GM19395 (cell line): ENCODE data around the gene DDX23.
"Not testable (repeated sequence)": the region's sequence is repeated elsewhere in the genome, so short reads cannot be mapped to it uniquely, and the experiment has no call there.

ENCODE experiments used
- ATAC-seq: cut with Tn5 transposase; IDR thresholded peaks from one replicate; pipeline ENCODE4 v1.9.1; 2021; ENCODE audit warnings: mild to moderate bottlenecking, moderate library complexity; ENCODE audit not compliant: unreplicated experiment

DDX23 gene

DNA sequence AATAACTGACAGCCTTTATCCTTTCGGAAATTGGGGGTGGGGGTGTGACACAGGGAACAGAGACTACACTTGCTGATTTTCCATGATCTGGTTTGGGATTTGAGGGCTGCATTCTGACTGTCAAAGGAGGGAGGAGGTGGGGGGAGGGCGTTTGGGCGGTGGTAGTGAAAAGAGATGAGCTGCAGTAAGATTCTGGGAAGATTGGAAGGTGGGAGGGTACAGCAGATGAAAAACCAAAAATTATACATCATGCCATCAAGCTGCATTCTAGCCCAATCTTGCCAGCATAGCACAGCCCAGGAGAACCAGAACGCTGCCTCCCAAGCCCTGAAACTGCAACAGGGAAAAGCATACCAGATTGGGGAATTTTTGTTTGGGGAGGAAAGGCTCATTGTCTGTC, 11.3 kb upstream of the DDX23 start:
- ATAC-seq: no peak

DNA sequence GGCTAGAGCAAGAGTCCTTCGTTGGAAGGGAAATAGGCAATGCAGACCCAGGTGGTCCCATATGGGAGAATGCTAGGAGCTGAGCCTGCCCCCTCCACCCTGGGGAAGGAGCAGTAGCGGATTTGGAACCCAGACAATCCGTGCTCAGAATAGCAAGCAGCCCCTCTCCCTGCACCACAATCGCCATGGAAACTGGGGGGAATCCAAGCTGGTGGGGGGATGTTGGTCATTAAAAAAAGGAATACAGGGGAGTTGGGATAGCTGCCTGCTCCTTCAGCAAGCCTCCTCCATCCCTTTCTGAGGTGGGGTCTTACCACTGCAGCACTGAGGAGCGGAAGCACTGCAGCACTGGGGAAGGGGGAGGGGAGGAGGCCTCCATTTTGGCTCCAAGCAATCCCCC, 10.8 kb upstream of the DDX23 start:
- no peak for ATAC-seq

DNA sequence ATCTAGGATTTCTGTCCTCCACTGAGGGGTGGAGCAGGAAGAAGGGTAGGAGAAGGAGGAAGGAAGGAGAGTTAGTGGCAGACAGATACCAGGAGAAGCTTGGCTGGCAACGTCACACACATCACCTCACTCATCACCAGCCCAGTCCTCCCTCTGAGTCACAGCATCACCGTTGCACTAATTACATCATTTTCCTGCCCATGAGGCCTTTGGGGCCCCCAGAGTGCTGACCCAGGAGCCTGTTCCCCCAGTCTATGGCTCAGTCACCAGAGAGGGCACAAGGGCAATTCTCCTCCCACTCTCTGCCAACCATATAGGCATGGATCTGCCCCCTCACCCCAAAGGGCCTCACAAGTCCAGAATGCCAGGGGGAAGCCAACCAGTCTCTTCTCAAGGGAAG, 9.1 kb upstream of the DDX23 start:
- no peak for ATAC-seq

DNA sequence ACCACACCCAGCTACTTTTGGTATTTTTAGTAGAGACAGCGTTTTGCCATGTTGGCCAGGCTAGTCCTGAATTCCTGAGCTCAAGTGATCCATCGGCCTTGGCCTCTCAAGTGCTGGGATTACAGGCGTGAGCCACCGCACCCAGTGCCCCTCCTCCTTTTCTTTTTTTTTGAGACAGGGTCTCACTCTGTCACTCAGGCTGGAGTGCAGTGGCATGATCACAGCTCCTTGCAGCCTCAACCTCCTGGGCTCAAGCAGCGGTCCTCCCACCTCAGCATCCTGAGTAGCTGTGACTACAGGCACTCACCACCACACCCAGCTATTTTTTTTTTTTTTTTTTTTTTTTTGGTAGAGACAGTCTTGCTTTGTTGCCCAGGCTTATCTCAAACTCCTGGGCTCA, 8.3 kb upstream of the DDX23 start:
- ATAC-seq: not testable (repeated sequence)

DNA sequence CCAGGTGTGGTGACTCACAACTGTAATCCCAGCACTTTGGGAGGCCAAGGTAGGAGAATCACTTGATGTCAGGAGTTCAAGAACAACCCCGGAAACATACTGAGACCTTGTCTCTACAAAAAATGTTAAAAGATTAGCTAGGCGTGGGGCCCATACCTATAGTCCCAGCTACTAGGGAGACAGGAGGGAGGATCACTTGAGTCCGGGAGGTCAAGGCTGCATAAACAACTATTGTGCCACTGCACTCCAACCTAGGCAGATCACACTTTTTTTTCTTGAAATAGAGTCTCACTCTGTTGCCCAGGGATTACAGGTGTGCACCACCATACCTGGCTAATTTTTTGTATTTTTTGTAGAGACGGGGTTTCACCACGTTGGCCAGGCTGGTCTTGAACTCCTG, 7.6 kb upstream of the DDX23 start:
- ATAC-seq: no peak

DNA sequence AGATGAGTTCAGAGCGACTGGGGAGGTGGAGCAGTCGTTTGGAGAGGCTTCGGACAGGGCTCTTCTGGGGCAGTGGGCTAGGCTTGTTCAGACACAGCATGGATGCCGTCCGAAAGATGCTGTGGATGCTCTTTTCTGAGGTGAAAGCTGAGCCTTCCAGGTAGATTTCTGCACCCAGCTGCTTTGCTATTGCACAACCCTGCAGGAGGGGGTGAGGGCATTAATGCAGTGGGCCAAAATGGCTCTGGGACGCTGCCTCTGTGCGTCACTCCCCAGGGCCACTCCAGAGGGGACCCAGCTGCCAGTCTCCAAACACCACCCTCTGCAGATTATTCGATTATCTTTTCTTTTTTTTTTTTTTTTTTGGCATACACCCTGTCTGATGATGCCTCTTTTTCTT, 6.1 kb upstream of the DDX23 start:
- ATAC-seq: no peak

DNA sequence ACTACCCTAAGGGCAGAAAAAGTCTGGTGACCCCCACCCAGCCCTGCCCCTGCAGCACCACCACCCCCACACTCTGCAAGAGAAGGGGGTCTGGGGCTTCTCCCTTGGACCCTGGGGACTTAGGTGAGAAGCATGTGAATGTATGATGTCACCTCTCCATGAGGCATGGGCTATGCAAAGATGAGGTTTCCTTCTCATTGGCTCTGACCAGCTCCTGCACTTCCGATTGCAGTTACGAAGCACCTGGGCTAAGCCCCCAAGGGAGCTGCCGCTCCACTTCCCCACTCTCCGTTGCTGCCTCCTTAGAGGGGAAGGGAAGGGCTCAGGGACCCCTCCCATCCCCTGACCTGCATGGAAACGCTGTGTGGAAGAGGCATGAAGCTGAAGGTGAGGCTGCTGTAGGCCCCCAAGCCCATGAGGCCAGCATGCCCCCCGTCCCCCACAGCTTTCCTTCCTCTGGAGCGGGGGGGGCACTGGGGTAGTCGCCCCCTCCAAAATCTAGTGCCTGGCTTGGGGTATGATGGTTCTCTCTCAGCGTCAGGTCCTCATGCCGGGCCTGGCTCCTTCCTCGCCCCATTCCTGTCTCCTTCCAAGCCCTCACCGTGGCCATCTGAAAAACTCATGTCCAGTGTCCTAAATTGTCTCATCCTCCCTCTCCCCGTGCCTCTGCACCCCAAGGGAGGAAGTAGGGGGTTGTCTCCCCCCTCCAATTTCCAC, 5.5 kb upstream of the DDX23 start:
- no peak for ATAC-seq

DNA sequence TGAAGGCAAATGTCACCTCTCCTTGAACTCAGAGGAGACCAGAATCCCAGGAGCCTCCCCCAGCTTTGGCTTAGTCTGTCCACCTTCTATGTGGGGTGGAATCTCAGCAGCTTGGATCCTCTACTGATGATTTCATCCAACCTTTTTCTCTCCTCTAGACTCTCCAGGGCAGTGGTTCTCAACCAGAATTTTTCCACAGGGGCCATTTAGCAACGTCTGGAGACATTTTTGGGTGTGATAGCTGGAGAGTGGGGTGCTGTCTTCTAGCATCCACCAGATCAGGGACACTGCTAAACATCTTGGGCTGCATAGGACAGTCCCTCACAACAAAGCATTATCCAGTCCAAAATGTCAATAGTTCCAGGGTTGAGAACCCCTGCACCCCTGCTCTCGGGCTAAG, 4.4 kb upstream of the DDX23 start:
- no peak for ATAC-seq

DNA sequence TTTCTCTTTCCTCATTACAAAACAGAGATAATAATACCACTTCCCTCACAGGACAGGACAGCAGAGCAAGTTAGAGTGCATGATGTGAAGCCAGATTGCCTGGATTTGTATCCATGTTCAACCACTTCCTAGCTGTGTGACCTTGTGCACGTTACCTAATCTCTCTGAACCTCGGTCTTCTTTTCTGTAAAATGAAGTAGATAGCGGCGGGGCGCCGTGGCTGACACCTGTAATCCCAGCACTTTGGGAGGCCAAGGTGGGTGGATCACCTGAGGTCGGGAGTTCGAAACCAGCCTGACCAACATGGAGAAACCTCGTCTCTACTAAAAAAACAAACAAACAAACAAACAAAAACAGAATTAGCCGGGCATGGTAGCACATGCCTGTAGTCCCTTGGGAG, 3.0 kb upstream of the DDX23 start:
- not testable (repeated sequence) for ATAC-seq

DNA sequence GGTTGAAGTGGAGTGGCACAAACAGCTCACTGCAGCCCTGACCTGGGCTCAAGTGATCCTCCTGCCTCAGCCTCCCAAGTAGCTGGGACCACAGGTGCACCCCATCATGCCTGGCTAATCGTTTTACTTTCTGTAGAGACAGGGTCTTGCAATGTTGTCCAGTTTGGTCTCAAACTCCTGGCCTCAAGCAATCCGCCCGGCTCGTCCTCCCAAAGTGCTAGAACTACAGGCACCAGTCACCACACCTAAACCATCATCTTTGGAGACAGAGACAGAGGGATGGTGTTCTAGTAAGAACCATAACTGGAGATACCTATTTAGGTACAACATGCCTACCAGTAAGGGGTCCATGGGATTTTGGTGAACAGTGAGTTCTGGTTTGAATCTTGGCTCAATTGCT, 2.5 kb upstream of the DDX23 start:
- ATAC-seq: no peak

DNA sequence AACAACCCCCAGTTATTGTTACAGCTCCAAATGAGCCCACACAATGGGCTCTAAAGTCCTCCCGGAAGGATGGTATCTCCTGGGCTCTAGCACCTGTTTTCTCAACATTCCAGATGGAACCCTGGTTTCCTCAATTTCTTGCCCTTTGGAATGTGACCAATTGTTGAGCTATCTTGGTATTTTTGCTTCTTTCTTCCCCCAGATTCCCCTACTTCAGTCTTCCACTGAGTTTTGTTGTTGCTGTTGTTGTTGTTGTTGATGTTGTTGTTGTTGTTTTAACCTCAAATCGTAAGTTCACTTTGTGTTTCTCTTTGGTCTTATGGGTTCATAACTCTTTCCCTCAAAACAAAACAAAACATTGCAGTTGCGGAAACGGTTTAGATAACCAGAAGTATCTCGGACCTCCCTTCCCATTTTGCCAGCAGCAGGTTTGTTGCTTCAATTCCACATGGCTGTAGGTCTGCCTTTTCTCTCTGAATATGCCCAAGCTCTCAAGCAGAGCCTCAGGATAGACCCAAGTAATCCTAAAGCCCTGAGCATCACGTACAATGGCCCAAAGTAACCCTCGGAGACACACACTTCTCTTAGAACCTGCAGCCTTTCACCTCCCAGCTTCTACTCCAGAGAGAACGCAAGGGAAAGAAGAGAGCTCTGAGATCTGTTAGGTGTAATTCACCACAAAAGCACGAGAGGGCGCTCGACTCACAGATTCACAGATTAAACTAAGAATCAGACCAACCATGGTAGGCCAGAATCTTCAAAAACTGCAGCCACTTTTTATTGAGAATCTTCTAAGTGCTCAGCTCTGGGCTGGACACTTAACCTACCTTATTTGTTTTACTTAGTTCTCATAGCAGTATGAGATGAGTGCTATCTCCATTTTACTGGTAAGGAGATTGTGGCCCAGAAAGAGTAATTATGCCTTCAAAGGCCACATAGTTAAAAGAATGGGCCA, 1.0 kb upstream of the DDX23 start:
- peak; percentile 50 for ATAC-seq

DNA sequence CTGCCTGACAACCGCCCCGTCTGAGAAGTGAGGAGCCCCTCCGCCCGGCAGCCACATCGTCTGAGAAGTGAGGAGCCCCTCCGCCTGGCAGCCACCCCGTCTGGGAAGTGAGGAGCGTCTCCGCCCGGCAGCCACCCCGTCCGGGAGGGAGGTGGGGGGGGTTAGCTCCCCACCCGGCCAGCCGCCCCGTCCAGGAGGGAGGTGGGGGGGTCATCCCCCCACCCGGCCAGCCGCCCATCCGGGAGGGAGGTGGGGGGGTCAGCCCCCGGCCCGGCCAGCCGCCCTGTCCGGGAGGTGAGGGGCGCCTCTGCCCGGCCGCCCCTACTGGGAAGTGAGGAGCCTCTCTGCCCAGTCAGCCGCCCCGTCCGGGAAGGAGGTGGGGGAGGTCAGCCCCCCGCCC, 9.9 kb downstream of the DDX23 start:
- ATAC-seq: not testable (repeated sequence)

DNA sequence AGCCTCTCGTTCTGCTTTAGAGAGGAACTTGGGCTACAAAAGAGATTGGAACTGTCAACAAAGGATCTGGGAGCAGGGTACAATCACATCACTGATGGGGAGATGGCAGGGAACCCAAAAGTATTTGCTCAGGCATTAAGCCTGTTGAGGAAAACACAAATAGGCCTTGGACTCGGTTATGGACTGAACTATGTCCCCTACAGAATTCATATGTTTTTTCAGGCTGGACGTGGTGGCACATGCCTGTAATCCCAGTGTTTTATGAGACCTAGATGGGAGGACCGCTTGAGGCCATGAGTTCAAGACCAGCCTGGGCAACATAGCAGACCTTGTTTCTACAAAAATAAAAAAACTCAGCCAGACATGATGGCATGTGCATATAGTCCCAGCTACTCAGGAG, 13.9 kb downstream of the DDX23 start:
- ATAC-seq: no peak

DNA sequence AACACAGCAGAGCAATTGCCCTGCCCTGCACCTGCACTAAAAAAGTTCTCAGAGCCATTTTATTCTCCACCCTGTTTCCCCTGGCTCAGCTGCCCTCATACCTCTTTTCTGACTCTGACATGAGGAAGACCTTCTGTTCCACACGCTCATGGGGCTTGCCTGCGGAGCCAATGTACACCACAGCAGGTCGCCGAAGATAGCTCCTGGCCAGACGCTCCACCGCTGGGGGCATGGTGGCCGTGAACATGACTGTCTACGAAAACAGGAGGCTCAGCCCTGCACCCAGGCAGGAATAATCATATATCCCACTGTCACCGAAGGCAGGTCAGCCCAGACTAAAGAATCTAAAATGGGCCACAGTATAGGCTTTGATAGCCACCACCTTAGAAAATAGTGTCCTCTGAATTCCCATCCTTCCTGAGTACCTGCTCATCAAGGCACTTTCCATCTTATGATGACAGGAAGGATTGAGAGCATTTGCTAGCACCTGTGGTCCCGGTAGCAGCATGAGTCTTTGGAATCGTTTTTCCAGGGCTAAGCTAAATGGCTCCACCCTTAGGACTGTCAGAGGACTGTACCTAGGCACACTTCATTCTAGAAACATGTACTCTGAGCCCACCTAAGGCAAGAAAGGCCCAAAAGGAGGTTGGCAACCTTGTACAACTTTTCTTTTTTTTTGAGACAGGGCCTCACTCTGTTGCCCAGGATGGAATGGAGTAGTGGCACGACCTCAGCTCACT, 19.5 kb downstream of the DDX23 start:
- no peak for ATAC-seq

DNA sequence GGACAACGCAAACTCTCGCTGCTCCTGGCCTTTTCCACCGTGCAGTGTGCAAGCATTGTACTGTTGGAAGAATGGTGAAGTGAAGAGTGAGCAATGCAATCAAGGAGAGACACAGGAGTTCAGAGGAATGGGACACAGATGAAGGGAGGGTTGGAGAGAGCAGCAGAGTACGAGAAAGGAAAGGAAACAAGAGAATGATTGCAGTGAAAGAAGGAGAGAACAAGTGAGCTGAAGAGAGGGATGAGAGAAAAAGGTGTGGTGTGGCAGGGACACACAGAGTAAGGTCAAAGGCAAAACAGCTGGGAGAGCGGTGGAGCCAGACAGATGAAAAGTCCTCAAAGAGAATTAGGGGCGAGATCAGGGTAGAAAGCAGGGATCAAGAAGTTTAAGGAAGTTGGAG, 20.7 kb downstream of the DDX23 start:
- ATAC-seq: no peak

DNA sequence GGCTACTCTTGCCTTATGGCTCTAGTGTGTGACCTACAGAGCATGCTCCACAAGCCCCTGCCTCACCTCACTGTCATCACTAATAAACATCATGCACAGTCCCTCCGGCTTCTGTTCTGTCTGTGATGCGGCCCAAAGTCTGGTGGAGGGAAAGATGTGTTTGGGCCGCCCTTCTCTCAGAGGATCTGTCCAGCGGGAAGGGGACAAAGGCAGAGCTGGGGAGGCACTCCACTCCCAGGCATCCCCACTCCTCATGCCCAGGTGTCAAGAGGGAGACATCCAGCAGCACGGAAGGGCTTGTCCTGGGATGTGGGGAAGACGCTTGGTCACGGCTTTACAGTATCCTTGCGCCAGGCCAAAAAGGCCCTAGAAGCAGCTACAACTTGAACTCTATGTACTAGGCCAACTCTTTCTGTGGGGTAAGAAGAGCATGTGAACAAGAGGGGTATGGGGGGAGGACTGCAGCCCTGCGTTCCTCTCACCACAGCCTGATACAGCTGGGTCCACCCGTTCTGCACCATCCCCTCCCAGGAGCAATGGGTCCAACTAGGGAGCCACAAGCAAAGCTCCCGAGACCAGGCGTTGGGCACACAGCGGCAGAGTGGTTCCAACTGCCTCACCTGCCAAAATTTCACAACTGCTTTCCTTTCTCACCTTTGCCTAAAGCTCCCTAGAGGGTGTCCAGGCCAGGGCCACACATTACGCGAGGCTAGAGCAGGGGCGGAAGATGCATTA, 23.0 kb downstream of the DDX23 start:
- no peak for ATAC-seq

DNA sequence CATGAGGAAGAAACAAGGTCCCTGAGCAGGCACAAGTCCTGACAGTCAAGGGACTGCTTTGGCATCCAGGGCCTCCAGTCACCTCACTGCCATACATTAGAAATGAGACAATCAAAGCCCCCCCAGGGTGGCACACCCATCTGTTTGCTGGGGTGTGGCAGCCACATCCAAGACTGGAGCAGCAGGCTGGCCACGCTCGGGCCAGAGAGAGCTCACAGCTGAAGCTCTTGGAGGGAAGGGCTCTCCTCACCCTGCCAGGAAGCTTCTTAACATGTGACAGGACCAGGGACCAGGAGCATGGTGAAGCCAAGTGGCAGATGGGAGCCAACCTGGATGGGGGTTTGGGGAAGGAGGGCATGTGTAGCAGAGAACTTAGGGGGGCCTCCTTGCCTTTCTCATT, 23.7 kb downstream of the DDX23 start:
- no peak for ATAC-seq

DNA sequence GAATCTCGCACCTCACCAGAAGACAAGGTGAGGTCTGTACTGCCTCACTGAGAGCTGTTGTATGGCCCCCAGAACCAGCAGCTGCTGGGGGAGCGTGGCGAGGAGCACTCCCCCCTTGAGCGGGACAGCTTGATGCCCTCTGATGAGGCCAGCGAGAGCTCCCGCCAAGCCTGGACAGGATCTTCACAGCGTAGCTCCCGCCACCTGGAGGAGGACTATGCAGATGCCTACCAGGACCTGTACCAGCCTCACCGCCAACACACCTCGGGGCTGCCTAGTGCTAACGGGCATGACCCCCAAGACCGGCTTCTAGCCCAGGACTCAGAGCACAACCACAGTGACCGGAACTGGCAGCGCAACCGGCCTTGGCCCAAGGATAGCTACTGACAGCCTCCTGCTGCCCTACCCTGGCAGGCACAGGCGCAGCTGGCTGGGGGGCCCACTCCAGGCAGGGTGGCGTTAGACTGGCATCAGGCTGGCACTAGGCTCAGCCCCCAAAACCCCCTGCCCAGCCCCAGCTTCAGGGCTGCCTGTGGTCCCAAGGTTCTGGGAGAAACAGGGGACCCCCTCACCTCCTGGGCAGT, 24.4 kb downstream of the DDX23 start:
- no peak for ATAC-seq

DNA sequence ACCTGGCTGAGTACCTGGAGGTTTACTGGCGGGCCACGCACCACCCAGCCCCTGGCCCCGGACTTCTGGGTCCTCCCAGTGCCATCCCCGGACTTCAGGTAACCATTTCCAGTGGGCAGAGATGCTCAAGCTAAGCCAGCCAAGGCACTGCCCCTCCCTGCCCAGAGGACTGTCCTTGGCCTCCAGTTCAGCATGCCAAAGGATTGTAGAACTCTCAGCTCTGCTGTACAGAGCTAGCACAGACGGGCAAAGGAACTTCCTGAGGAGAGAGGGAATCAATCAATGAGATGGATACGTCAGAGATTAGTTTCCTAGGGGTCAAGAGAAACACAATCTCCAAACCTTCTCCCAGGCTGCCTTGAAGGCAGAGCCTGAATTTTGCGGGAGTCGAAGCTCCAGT, 24.9 kb downstream of the DDX23 start:
- no peak for ATAC-seq

DNA sequence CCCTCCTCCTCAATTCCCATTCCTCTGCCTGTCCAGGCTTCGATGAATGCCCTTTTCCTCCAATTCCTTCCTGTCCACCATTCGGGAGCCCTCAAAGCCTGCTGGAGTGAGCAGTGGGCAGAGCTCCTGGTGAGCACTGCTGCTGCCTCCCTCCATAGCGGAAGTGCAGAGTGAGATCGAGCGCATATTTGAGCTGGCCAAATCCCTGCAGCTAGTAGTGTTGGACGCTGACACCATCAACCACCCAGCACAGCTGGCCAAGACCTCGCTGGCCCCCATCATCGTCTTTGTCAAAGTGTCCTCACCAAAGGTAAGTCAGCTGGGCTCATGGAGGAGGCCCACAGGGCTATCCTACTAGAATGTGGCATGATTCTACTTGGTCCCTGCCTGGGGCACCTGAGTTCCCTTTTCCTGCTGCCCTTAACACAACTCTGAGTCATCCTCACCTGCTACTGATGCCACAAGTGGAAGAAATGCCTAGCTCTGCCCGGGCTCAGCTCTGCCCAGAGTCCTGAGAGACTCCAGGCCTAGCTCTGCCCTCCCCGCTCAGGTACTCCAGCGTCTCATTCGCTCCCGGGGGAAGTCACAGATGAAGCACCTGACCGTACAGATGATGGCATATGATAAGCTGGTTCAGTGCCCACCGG, 25.6 kb downstream of the DDX23 start:
- no peak for ATAC-seq
